Measurements from ENCODE around the gene UBAC1. TPM values are rescaled to one million over a fixed set of nuclear protein-coding genes. Genes with fewer than 3 reads are reported as not detected.
A peak's percentile ranks its signal among the peaks of the same experiment; 100 is the strongest.

Gene UBAC1
- total RNA-seq, 1 experiment from 2014 or later: 54.8 TPM

- H3K4me2 ChIP-seq (ENCODE audit: low read length): no peak overlapping the region
- TF ChIP-seq ATF3 (IDR thresholded peaks at IDR 0.05) (no peak), ZBTB33 (IDR thresholded peaks at IDR 0.05; ENCODE audit: extremely low read depth, insufficient replicate concordance, low read length) (no peak), SRF (IDR thresholded peaks at IDR 0.05; ENCODE audit: low read depth) (no peak), CBX3 (IDR thresholded peaks at IDR 0.05; ENCODE audit: low read depth) (no peak)
- no peak overlapping the region for H2AFZ ChIP-seq (ENCODE audit: low read depth, low read length, poor library complexity, severe bottlenecking)
- H3K27ac ChIP-seq (ENCODE audit: low read depth, low read length): no peak overlapping the region
- no peaks in the 10 kb centered on the region for H3K9me2 ChIP-seq (ENCODE audit: insufficient read depth)
- intact Hi-C loops (cut with micrococcal nuclease): no loop called here
- ChIA-PET RAD21 (ENCODE audit: low non-redundant PET in 1 of 2, low total read pairs in 2 of 2, uncharacterized antibody in 2 of 2, unreplicated experiment in 2 of 2) (no interaction called here), POLR2A (no interaction called here), CTCF (interaction anchor here (1.3 kb wide), 1 partner anchor 12 kb away, joined by 4 read pairs; the partner anchor contains the start of gene UBAC1)
- no peak overlapping the region for H3K4me3 ChIP-seq (replicated peaks in 1 of 2; ENCODE audit: low read depth in 1 of 2, low read length in 2 of 2)
- no peaks in the 10 kb centered on the region for H4K20me1 ChIP-seq (ENCODE audit: insufficient read depth)
- no peaks in the 10 kb centered on the region for H3K79me2 ChIP-seq (ENCODE audit: insufficient read depth, low read length)
- no TSS peak for BruUV-seq (replicated peaks)
- H3K9me3 ChIP-seq (ENCODE audit: control insufficient read depth in 1 of 2, insufficient read depth in 1 of 2, low read depth in 1 of 2, low read length in 2 of 2): no peaks in the 10 kb centered on the region
- H3K4me1 ChIP-seq (ENCODE audit: control insufficient read depth in 1 of 2, insufficient read depth in 2 of 2, low read length in 2 of 2): no peaks in the 10 kb centered on the region
- H3K36me3 ChIP-seq (ENCODE audit: control insufficient read depth in 1 of 2, insufficient read depth in 2 of 2, low read length in 2 of 2): no peaks in the 10 kb centered on the region
- H3K27me3 ChIP-seq (ENCODE audit: insufficient read depth, low read length): peaks cover 4% of the 10 kb centered on the region; the same call in 1 of the 2 replicates
- ATAC-seq (no peak), DNase-seq (ENCODE audit: low read depth, low spot score) (no peak)
- no peak overlapping the region for H3K9ac ChIP-seq (ENCODE audit: low read length)
These were observed 12.4 kb upstream of the UBAC1 start for GRCh38 chr9:135973277-135974219.

- peak; percentile 67 for DNase-seq (ENCODE audit: low read depth, low spot score)
- Histone ChIP-seq H3K27me3 (ENCODE audit: insufficient read depth, low read length) (peaks cover 4% of the 10 kb centered on the region; the same call in 1 of the 2 replicates), H3K4me3 (replicated peaks in 1 of 2; ENCODE audit: low read depth in 1 of 2, low read length in 2 of 2) (no peak overlapping the region), H3K36me3 (ENCODE audit: control insufficient read depth in 1 of 2, insufficient read depth in 2 of 2, low read length in 2 of 2) (no peaks in the 10 kb centered on the region), H3K79me2 (ENCODE audit: insufficient read depth, low read length) (no peaks in the 10 kb centered on the region), H2AFZ (ENCODE audit: low read depth, low read length, poor library complexity, severe bottlenecking) (no peak overlapping the region), H3K4me2 (ENCODE audit: low read length) (no peak overlapping the region), H3K4me1 (ENCODE audit: control insufficient read depth in 1 of 2, insufficient read depth in 2 of 2, low read length in 2 of 2) (peaks cover 0 to 3% of the 10 kb centered on the region in 2 experiments; a peak in 1 of 4 replicates), H3K9me3 (ENCODE audit: control insufficient read depth in 1 of 2, insufficient read depth in 1 of 2, low read depth in 1 of 2, low read length in 2 of 2) (no peaks in the 10 kb centered on the region), H4K20me1 (ENCODE audit: insufficient read depth) (no peaks in the 10 kb centered on the region), H3K27ac (ENCODE audit: low read depth, low read length) (no peak overlapping the region), H3K9ac (ENCODE audit: low read length) (no peak overlapping the region), H3K9me2 (ENCODE audit: insufficient read depth) (no peaks in the 10 kb centered on the region)
- ChIA-PET POLR2A (no interaction called here), CTCF (no interaction called here), RAD21 (ENCODE audit: low non-redundant PET in 1 of 2, low total read pairs in 2 of 2, uncharacterized antibody in 2 of 2, unreplicated experiment in 2 of 2) (no interaction called here)
- intact Hi-C loops (cut with micrococcal nuclease): no loop called here
- peak; percentile 87 for ATAC-seq
- BruUV-seq (replicated peaks): no TSS peak
- TF ChIP-seq SP1 (IDR thresholded peaks at IDR 0.05; ENCODE audit: low read depth) (no peak), MAX (IDR thresholded peaks at IDR 0.05) (peak; percentile 93), EZH2 (IDR thresholded peaks at IDR 0.05) (no peak), JUND (IDR thresholded peaks at IDR 0.05) (no peak), FOSL1 (IDR thresholded peaks at IDR 0.05; ENCODE audit: low read depth) (no peak), POLR2A (IDR thresholded peaks at IDR 0.05; ENCODE audit: borderline replicate concordance, extremely low read depth, insufficient read depth, insufficient read length) (no peak), CEBPB (IDR thresholded peaks at IDR 0.05; ENCODE audit: low read depth) (no peak), SIN3A (IDR thresholded peaks at IDR 0.05; ENCODE audit: low read depth) (peak; percentile 100), SRF (IDR thresholded peaks at IDR 0.05; ENCODE audit: low read depth) (no peak), EZH2phosphoT487 (IDR thresholded peaks at IDR 0.05; ENCODE audit: borderline replicate concordance) (no peak), ZFX (IDR thresholded peaks at IDR 0.05) (no peak), TCF7L2 (IDR thresholded peaks at IDR 0.05; ENCODE audit: borderline replicate concordance, extremely low read depth, insufficient read depth, insufficient read length) (peak; percentile 40), POLR2AphosphoS5 (IDR thresholded peaks at IDR 0.05; ENCODE audit: low read depth, low read length) (peak; percentile 76)
These were observed 10.7 kb upstream of the UBAC1 start for GRCh38 chr9:135971892-135972291.
